ENCODE results near the gene NUP35. TPM values are rescaled to one million over a fixed set of nuclear protein-coding genes. Genes with fewer than 3 reads are reported as not detected.

Gene NUP35
- total RNA-seq, 1 experiment from 2014 or later, result 33.4 TPM

- H3K9me2 ChIP-seq (ENCODE audit: insufficient read depth), result no peaks in the 10 kb centered on the region
- TF ChIP-seq EGR1 (IDR thresholded peaks at IDR 0.05; ENCODE audit: low read depth) (no peak), SP1 (IDR thresholded peaks at IDR 0.05; ENCODE audit: low read depth) (no peak), ZBTB33 (IDR thresholded peaks at IDR 0.05; ENCODE audit: extremely low read depth, insufficient replicate concordance, low read length) (no peak), CBX3 (IDR thresholded peaks at IDR 0.05; ENCODE audit: low read depth) (no peak), SRF (IDR thresholded peaks at IDR 0.05; ENCODE audit: low read depth) (no peak), POLR2AphosphoS5 (IDR thresholded peaks at IDR 0.05; ENCODE audit: low read depth, low read length) (no peak), POLR2A (IDR thresholded peaks at IDR 0.05; ENCODE audit: borderline replicate concordance, extremely low read depth, insufficient read depth, insufficient read length) (no peak), CTCF (IDR thresholded peaks at IDR 0.05 in 2 of 3, conservative IDR thresholded peaks at IDR 0.05 in 1 of 3; ENCODE audit: borderline replicate concordance in 1 of 3, insufficient read depth in 1 of 3, low read depth in 2 of 3, low read length in 2 of 3) (no peak), REST (IDR thresholded peaks at IDR 0.05; ENCODE audit: low read depth) (no peak), ATF3 (IDR thresholded peaks at IDR 0.05) (no peak), JUND (IDR thresholded peaks at IDR 0.05) (no peak)
- TF ChIP-seq, protein P1, sequence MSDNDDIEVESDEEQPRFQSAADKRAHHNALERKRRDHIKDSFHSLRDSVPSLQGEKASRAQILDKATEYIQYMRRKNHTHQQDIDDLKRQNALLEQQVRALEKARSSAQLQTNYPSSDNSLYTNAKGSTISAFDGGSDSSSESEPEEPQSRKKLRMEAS (IDR thresholded peaks at IDR 0.05), result no peak
- no peaks in the 10 kb centered on the region for H3K9me3 ChIP-seq (ENCODE audit: control insufficient read depth in 1 of 2, insufficient read depth in 1 of 2, low read depth in 1 of 2, low read length in 2 of 2)
- H3K27me3 ChIP-seq (ENCODE audit: insufficient read depth, low read length), result no peaks in the 10 kb centered on the region
- H4K20me1 ChIP-seq (ENCODE audit: insufficient read depth), result no peaks in the 10 kb centered on the region
- intact Hi-C loops (cut with micrococcal nuclease), result no loop called here
- ChIA-PET POLR2A (no interaction called here), RAD21 (ENCODE audit: low non-redundant PET in 1 of 2, low total read pairs in 2 of 2, uncharacterized antibody in 2 of 2, unreplicated experiment in 2 of 2) (no interaction called here), CTCF (no interaction called here)
- no peaks in the 10 kb centered on the region for H3K4me1 ChIP-seq (ENCODE audit: control insufficient read depth in 1 of 2, insufficient read depth in 2 of 2, low read length in 2 of 2)
- BruUV-seq (replicated peaks), result no TSS peak
- DNase-seq (ENCODE audit: low read depth, low spot score) (no peak), ATAC-seq (no peak)
- no peak overlapping the region for H2AFZ ChIP-seq (ENCODE audit: low read depth, low read length, poor library complexity, severe bottlenecking)
- H3K4me2 ChIP-seq (ENCODE audit: low read length), result no peak overlapping the region
- H3K9ac ChIP-seq (ENCODE audit: low read length), result no peak overlapping the region
- no peak overlapping the region for H3K27ac ChIP-seq (ENCODE audit: low read depth, low read length)
- H3K79me2 ChIP-seq (ENCODE audit: insufficient read depth, low read length), result no peaks in the 10 kb centered on the region
- H3K36me3 ChIP-seq (ENCODE audit: control insufficient read depth in 1 of 2, insufficient read depth in 2 of 2, low read length in 2 of 2), result no peaks in the 10 kb centered on the region
- H3K4me3 ChIP-seq (replicated peaks in 1 of 2; ENCODE audit: low read depth in 1 of 2, low read length in 2 of 2), result no peak overlapping the region
Observed at GRCh38 chr2:183113630-183114029, 10.6 kb upstream of the NUP35 start.
